PC-3 (cell line): Measurements from ENCODE around the gene PSMD7. TPM values are rescaled to one million over a fixed set of nuclear protein-coding genes. Genes with fewer than 3 reads are reported as not detected.
"Not testable (repeated sequence)": the region's sequence is repeated elsewhere in the genome, so short reads cannot be mapped to it uniquely, and the experiment has no call there.

Source experiments
- ATAC-seq: fragments of 200-7000 bp; cut with Tn5 transposase; 2 replicates; pipeline ENCODE4 v1.9.1; 2020; ENCODE audit warnings: mild to moderate bottlenecking, moderate library complexity
- BruUV-seq: library from RNA; stranded (reverse); fragments of 400-500 nt; replicated peaks from 2 replicates; lab custom pipeline; 2021; lab: Mats Ljungman, UMichigan
- CTCF ChIA-PET: fragments of 300-600 bp; sonication (Branson Sonifier 250); formaldehyde crosslinking; loops from one replicate; lab custom pipeline; 2022; ENCODE audit warnings: antibody characterized with exemption; lab: Charles Lee
- POLR2A ChIA-PET: fragments of 300-600 bp; sonication (Branson Sonifier 250); formaldehyde crosslinking; loops from one replicate; lab custom pipeline; 2022; ENCODE audit warnings: antibody characterized with exemption; ENCODE audit not compliant: unreplicated experiment; lab: Charles Lee
- DNase-seq: peaks from one replicate; pipeline ENCODE4 v3.0.0-alpha.2; 2015
- H2AFZ ChIP-seq: fragments of 300-600 bp; sonication (generic); 2 replicates; pipeline ENCODE4 v1.6.0; 2016; ENCODE audit warnings: antibody characterized with exemption, low read length
- H3F3A ChIP-seq: fragments of 300-600 bp; sonication (generic); one replicate; pipeline ENCODE4 v1.6.0; 2017; ENCODE audit warnings: antibody characterized with exemption, low read length, control low read depth, mild to moderate bottlenecking; ENCODE audit not compliant: unreplicated experiment
- H3K27ac ChIP-seq: fragments of 300-600 bp; sonication (generic); 2 replicates; pipeline ENCODE4 v1.5.1; 2016; ENCODE audit warnings: mild to moderate bottlenecking, low read length
- H3K27me3 ChIP-seq: fragments of 300-600 bp; sonication (generic); 2 replicates; pipeline ENCODE4 v1.6.1; 2016; ENCODE audit warnings: low read length, mixed read lengths
- H3K36me3 ChIP-seq: fragments of 300-600 bp; sonication (generic); 2 replicates; pipeline ENCODE4 v1.6.1; 2016; ENCODE audit warnings: low read depth, mixed run types, low read length, mixed read lengths
- H3K4me1 ChIP-seq: fragments of 300-600 bp; sonication (generic); 2 replicates; pipeline ENCODE4 v1.5.1; 2016; ENCODE audit warnings: low read length; ENCODE audit not compliant: insufficient read depth
- H3K4me2 ChIP-seq: fragments of 300-600 bp; sonication (generic); 2 replicates; pipeline ENCODE4 v1.6.0; 2016; ENCODE audit warnings: low read length
- H3K4me3 ChIP-seq: fragments of 300-600 bp; sonication (generic); 2 replicates; pipeline ENCODE4 v1.5.1; 2016; ENCODE audit warnings: mild to moderate bottlenecking, low read length, mixed read lengths
- H3K79me2 ChIP-seq: fragments of 300-600 bp; sonication (generic); 2 replicates; pipeline ENCODE4 v1.6.1; 2017; ENCODE audit warnings: low read length, mixed read lengths
- H3K9ac ChIP-seq: fragments of 300-600 bp; sonication (generic); 2 replicates; pipeline ENCODE4 v1.6.0; 2016; ENCODE audit warnings: mild to moderate bottlenecking, low read length
- H3K9me2 ChIP-seq: fragments of 300-600 bp; sonication (generic); replicated peaks from 2 replicates; pipeline ENCODE4 v1.6.1; 2016; ENCODE audit warnings: mixed run types, low read length, mixed read lengths
- H3K9me3 ChIP-seq: fragments of 300-600 bp; sonication (generic); 2 replicates; pipeline ENCODE4 v1.6.1; 2016; ENCODE audit warnings: low read length, mixed read lengths
- H4K20me1 ChIP-seq: fragments of 300-600 bp; sonication (generic); 2 replicates; pipeline ENCODE4 v1.6.1; 2016; ENCODE audit warnings: low read length, mixed read lengths
- EZH2 ChIP-seq: fragments of 300-600 bp; sonication (generic); IDR thresholded peaks from one replicate; pipeline ENCODE4 v1.6.1; 2017; ENCODE audit warnings: antibody characterized with exemption, mild to moderate bottlenecking, low read length; ENCODE audit not compliant: unreplicated experiment
- EZH2phosphoT487 ChIP-seq: fragments of 300-600 bp; sonication (generic); IDR thresholded peaks from 2 replicates; pipeline ENCODE4 v1.6.1; 2018; ENCODE audit warnings: mild to moderate bottlenecking, antibody characterized with exemption, low read length, borderline replicate concordance
- intact Hi-C: fragments of 100-400 bp; cut with micrococcal nuclease; formaldehyde crosslinking; loops from 2 replicates; pipeline ENCODE4 v1.9.0; 2023
- total RNA-seq: library from RNA; depleted of rRNA; stranded (reverse); fragments of >200 nt; gene quantifications from 2 replicates; pipeline ENCODE4 v1.2.3, GENCODE V29; 2014
- TF ChIP-seq, protein P1 (sequence below): fragments of 300-600 bp; sonication (generic); conservative IDR thresholded peaks from 2 replicates; pipeline ENCODE4 v1.5.1; 2017; ENCODE audit warnings: antibody characterized with exemption, low read depth, mild to moderate bottlenecking, low read length

The PSMD7 gene
- total RNA-seq, 1 experiment from 2014 or later, result 70.3 TPM

DNA sequence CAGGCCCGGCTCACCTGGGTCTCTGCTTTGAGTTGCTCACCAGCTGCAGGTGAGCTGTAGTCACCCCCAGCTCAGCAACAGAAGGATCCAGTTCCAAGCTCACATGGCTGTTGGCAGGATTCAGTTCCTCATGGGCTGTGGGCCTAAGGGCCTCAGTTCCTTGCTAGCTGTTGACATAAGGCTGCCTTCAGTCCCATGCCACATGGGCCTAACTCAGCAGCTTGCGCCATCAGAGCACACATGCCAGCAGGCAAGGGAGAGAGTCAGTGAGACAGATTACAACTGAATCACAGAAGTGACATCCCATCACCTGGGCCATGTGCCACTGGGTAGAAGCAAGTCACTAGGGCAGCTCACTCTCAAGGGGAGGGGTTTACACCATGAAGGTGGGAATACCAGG, 24.7 kb downstream of the PSMD7 start:
- no peaks in the 10 kb centered on the region for H3K4me1 ChIP-seq
- no peaks in the 10 kb centered on the region for H3K9me3 ChIP-seq
- ATAC-seq (no peak), DNase-seq (no peak)
- BruUV-seq, result no TSS peak
- no peak overlapping the region for H3K4me3 ChIP-seq
- H3K27ac ChIP-seq, result no peak overlapping the region
- H3K9ac ChIP-seq, result no peak overlapping the region
- H3F3A ChIP-seq, result no peaks in the 10 kb centered on the region
- no peak for TF ChIP-seq EZH2
- TF ChIP-seq EZH2phosphoT487, result no peak
- TF ChIP-seq, protein P1, sequence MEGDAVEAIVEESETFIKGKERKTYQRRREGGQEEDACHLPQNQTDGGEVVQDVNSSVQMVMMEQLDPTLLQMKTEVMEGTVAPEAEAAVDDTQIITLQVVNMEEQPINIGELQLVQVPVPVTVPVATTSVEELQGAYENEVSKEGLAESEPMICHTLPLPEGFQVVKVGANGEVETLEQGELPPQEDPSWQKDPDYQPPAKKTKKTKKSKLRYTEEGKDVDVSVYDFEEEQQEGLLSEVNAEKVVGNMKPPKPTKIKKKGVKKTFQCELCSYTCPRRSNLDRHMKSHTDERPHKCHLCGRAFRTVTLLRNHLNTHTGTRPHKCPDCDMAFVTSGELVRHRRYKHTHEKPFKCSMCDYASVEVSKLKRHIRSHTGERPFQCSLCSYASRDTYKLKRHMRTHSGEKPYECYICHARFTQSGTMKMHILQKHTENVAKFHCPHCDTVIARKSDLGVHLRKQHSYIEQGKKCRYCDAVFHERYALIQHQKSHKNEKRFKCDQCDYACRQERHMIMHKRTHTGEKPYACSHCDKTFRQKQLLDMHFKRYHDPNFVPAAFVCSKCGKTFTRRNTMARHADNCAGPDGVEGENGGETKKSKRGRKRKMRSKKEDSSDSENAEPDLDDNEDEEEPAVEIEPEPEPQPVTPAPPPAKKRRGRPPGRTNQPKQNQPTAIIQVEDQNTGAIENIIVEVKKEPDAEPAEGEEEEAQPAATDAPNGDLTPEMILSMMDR, result no peak
- intact Hi-C loops, result no loop called here
- H3K27me3 ChIP-seq, result no peaks in the 10 kb centered on the region
- H2AFZ ChIP-seq, result no peak overlapping the region
- no peaks in the 10 kb centered on the region for H4K20me1 ChIP-seq
- H3K36me3 ChIP-seq, result no peaks in the 10 kb centered on the region
- ChIA-PET POLR2A (no interaction called here), CTCF (no interaction called here)
- no peak overlapping the region for H3K4me2 ChIP-seq
- H3K9me2 ChIP-seq, result no peaks in the 10 kb centered on the region
- H3K79me2 ChIP-seq, result no peaks in the 10 kb centered on the region

DNA sequence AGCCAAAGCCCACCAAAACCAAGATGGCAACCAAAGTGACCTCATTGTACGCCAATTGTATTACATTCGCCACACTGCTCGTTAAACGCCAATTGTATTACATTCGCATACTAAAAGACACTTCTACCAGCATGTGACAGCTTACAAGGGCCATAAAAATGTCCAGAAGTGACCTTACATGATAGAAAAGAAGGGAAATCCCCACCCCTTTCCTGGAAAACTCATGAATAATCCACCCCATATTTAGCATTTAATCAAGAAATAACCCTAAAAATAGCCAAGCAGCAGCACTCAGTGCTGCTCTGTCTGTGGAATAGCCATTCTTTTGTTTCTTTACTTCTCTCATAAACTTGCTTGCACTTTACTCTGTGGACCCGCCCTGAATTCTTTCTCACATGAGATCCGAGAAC, 25.7 kb downstream of the PSMD7 start:
- no TSS peak for BruUV-seq
- POLR2A ChIA-PET, result no interaction called here

DNA sequence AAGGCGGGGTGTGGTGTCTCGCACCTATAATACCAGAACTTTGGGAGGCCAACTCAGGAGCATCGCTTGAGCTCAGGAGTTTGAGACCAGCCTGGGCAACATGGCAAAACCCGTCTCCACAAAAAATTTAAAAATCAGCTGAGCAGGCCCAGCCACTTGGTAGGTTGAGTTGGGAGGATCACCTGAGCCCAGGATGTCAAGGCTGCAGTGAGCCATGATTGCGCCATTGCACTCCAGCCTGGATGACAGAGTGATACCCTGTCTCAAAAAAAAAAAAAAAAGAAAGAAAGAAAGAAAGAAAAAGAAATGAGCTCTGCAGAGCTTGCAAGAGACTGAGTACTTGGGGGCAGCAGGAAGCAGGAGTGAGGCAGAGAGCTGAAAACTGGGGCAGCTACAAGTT, 28.2 kb downstream of the PSMD7 start:
- DNase-seq, H3K27me3 ChIP-seq, H4K20me1 ChIP-seq, H3K9ac ChIP-seq, H3K4me2 ChIP-seq, H3F3A ChIP-seq, H3K27ac ChIP-seq, intact Hi-C loops, H3K79me2 ChIP-seq, H3K4me1 ChIP-seq, H3K36me3 ChIP-seq, ATAC-seq, H3K9me2 ChIP-seq, H3K9me3 ChIP-seq, H3K4me3 ChIP-seq, POLR2A ChIA-PET, BruUV-seq, H2AFZ ChIP-seq: not testable (repeated sequence)
- CTCF ChIA-PET, result interaction anchor here (0.6 kb wide), 1 partner anchor 402 kb away, joined by 4 read pairs; no protein-coding TSS in a partner anchor

More for the DNA sequence above, 25.7 kb downstream of the PSMD7 start:
- Histone ChIP-seq H3K9me3 (no peaks in the 10 kb centered on the region), H3K9me2 (no peaks in the 10 kb centered on the region), H2AFZ (no peak overlapping the region), H3K27ac (no peak overlapping the region), H3K79me2 (no peaks in the 10 kb centered on the region), H3F3A (no peaks in the 10 kb centered on the region), H4K20me1 (no peaks in the 10 kb centered on the region), H3K4me3 (no peak overlapping the region), H3K36me3 (no peaks in the 10 kb centered on the region), H3K4me2 (no peak overlapping the region), H3K27me3 (no peaks in the 10 kb centered on the region), H3K9ac (no peak overlapping the region), H3K4me1 (no peaks in the 10 kb centered on the region)
- DNase-seq, result no peak
- TF ChIP-seq EZH2 (no peak), EZH2phosphoT487 (no peak)
- TF ChIP-seq, protein P1, result no peak
- CTCF ChIA-PET, result no interaction called here
- intact Hi-C loops, result no loop called here
- ATAC-seq, result no peak
